H1 (cell line): ENCODE results near the gene CD48. TPM values are rescaled to one million over a fixed set of nuclear protein-coding genes. Genes with fewer than 3 reads are reported as not detected.
A peak's percentile ranks its signal among the peaks of the same experiment; 100 is the strongest.

ENCODE experiments used
- MAX ChIP-seq: IDR thresholded peaks from 2 replicates; pipeline ENCODE4 v1.6.1; 2012; ENCODE audit warnings: inconsistent platforms
- POLR2A ChIP-seq, 2 experiments: IDR thresholded peaks; 1 replicate in 1 of 2; 2 replicates in 1 of 2; pipeline ENCODE4 v1.6.1; 2011; ENCODE audit warnings: low read depth in 2 of 2, low read length in 2 of 2, mild to moderate bottlenecking in 2 of 2; ENCODE audit errors: control extremely low read depth in 1 of 2
- RAD21 ChIP-seq, 2 experiments: IDR thresholded peaks in 1 of 2; conservative IDR thresholded peaks in 1 of 2; 2 replicates each; pipeline ENCODE4 v1.6.1; 2011; ENCODE audit warnings: low read depth in 2 of 2, low read length in 2 of 2, improper control_type of control experiment in 1 of 2, inconsistent platforms in 1 of 2, mild to moderate bottlenecking in 1 of 2, moderate library complexity in 1 of 2
- SIN3A ChIP-seq, 2 experiments: IDR thresholded peaks in 1 of 2; conservative IDR thresholded peaks in 1 of 2; 2 replicates each; pipeline ENCODE4 v1.6.1; 2011 to 2012; ENCODE audit warnings: low read length in 2 of 2, improper control_type of control experiment in 1 of 2, low read depth in 1 of 2, mild to moderate bottlenecking in 1 of 2
- YY1 ChIP-seq: IDR thresholded peaks from 2 replicates; pipeline ENCODE4 v1.6.1; 2011; ENCODE audit warnings: low read depth, mild to moderate bottlenecking, low read length
- polyA plus RNA-seq, 7 experiments: library from polyadenylated mRNA; depleted of rRNA in 3 of 7; stranded (reverse) in 5 of 7; unstranded in 2 of 7; fragments of >200 nt in 5 of 7; fragments of 200-250 nt in 2 of 7; gene quantifications; 1 replicate in 5 of 7; 2 replicates in 1 of 7; 4 replicates in 1 of 7; pipeline versions ENCODE4 v1.2.1 to v1.2.3, GENCODE V29; 2011 to 2013; ENCODE audit warnings: missing spikeins in 2 of 7, mixed read lengths in 2 of 7
- total RNA-seq: library from RNA; stranded (reverse); fragmentation: NEBNext Ultra II Directional; extraction: Animal tissue kit (Norgen Biotek cat#: 25700); gene quantifications from 2 replicates; pipeline ENCODE4 v1.2.1, GENCODE V29; 2021
- TF ChIP-seq, protein P1 (sequence below): fragments of 300-600 bp; sonication (generic); IDR thresholded peaks from 2 replicates; pipeline ENCODE4 v1.7.1; 2012; ENCODE audit warnings: low read length, moderate library complexity, mild to moderate bottlenecking, inconsistent platforms; ENCODE audit not compliant: insufficient replicate concordance

The CD48 gene
- total and polyA plus RNA-seq, 2 of the 8 experiments (the other 6 are each of a cell fraction or from before 2014, with no cell fraction given), result 0.08 TPM; not detected in 1

DNA sequence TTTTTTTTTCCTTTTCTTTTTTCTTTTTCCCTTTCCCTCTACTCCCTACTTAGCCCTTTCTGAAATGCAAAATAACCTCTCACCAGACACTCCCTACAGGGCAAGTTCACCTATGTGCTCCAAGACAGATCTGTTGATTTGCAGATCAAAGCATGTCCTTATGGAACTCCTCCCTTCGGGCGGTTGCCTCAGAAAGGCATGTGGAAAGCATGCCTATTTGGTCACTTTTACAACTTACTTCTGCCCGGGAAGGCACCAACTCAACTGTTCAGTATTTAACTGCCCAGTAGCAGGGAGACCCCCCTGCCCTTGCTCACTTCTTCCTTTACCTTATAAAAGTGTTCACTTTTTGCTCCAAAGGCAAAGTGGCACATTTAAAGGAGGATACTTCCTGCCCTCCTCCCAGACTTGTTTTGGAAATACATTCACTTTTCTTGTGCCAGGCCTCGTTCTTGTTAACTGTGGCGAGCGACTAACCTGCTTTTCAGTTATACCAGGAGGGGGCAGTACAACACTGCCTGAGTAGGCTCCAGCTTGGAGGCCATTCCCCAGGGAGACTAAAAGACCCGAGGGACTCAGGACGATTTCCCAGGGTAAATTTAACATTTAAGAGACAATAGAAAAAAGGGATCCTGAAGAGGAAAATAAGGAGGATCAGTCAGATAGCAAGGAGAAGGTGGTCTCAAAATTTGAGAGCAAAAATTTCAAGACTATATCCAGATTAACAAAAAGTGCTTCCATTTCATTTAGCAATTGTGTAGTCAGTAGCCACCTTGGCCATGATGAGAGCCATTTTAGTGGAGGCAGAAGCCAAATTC, 15.1 kb upstream of the CD48 start (continued):
- TF ChIP-seq, protein P1, sequence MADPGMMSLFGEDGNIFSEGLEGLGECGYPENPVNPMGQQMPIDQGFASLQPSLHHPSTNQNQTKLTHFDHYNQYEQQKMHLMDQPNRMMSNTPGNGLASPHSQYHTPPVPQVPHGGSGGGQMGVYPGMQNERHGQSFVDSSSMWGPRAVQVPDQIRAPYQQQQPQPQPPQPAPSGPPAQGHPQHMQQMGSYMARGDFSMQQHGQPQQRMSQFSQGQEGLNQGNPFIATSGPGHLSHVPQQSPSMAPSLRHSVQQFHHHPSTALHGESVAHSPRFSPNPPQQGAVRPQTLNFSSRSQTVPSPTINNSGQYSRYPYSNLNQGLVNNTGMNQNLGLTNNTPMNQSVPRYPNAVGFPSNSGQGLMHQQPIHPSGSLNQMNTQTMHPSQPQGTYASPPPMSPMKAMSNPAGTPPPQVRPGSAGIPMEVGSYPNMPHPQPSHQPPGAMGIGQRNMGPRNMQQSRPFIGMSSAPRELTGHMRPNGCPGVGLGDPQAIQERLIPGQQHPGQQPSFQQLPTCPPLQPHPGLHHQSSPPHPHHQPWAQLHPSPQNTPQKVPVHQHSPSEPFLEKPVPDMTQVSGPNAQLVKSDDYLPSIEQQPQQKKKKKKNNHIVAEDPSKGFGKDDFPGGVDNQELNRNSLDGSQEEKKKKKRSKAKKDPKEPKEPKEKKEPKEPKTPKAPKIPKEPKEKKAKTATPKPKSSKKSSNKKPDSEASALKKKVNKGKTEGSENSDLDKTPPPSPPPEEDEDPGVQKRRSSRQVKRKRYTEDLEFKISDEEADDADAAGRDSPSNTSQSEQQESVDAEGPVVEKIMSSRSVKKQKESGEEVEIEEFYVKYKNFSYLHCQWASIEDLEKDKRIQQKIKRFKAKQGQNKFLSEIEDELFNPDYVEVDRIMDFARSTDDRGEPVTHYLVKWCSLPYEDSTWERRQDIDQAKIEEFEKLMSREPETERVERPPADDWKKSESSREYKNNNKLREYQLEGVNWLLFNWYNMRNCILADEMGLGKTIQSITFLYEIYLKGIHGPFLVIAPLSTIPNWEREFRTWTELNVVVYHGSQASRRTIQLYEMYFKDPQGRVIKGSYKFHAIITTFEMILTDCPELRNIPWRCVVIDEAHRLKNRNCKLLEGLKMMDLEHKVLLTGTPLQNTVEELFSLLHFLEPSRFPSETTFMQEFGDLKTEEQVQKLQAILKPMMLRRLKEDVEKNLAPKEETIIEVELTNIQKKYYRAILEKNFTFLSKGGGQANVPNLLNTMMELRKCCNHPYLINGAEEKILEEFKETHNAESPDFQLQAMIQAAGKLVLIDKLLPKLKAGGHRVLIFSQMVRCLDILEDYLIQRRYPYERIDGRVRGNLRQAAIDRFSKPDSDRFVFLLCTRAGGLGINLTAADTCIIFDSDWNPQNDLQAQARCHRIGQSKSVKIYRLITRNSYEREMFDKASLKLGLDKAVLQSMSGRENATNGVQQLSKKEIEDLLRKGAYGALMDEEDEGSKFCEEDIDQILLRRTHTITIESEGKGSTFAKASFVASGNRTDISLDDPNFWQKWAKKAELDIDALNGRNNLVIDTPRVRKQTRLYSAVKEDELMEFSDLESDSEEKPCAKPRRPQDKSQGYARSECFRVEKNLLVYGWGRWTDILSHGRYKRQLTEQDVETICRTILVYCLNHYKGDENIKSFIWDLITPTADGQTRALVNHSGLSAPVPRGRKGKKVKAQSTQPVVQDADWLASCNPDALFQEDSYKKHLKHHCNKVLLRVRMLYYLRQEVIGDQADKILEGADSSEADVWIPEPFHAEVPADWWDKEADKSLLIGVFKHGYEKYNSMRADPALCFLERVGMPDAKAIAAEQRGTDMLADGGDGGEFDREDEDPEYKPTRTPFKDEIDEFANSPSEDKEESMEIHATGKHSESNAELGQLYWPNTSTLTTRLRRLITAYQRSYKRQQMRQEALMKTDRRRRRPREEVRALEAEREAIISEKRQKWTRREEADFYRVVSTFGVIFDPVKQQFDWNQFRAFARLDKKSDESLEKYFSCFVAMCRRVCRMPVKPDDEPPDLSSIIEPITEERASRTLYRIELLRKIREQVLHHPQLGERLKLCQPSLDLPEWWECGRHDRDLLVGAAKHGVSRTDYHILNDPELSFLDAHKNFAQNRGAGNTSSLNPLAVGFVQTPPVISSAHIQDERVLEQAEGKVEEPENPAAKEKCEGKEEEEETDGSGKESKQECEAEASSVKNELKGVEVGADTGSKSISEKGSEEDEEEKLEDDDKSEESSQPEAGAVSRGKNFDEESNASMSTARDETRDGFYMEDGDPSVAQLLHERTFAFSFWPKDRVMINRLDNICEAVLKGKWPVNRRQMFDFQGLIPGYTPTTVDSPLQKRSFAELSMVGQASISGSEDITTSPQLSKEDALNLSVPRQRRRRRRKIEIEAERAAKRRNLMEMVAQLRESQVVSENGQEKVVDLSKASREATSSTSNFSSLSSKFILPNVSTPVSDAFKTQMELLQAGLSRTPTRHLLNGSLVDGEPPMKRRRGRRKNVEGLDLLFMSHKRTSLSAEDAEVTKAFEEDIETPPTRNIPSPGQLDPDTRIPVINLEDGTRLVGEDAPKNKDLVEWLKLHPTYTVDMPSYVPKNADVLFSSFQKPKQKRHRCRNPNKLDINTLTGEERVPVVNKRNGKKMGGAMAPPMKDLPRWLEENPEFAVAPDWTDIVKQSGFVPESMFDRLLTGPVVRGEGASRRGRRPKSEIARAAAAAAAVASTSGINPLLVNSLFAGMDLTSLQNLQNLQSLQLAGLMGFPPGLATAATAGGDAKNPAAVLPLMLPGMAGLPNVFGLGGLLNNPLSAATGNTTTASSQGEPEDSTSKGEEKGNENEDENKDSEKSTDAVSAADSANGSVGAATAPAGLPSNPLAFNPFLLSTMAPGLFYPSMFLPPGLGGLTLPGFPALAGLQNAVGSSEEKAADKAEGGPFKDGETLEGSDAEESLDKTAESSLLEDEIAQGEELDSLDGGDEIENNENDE, result peak; percentile 28
- TF ChIP-seq POLR2A (IDR thresholded peaks at IDR 0.05; ENCODE audit: control extremely low read depth in 1 of 2, low read depth in 2 of 2, low read length in 2 of 2), result no peak
- TF ChIP-seq YY1, result peak; percentile 90
- no peak for TF ChIP-seq SIN3A (conservative IDR thresholded peaks at IDR 0.05 in 1 of 2, IDR thresholded peaks at IDR 0.05 in 1 of 2; ENCODE audit: low read depth in 1 of 2, low read length in 2 of 2)
- TF ChIP-seq MAX, result peak; percentile 68
- TF ChIP-seq RAD21 (IDR thresholded peaks at IDR 0.05 in 1 of 2, conservative IDR thresholded peaks at IDR 0.05 in 1 of 2; ENCODE audit: low read depth in 2 of 2, low read length in 2 of 2), result peak; percentile 95 to 96
- TF ChIP-seq, all 59 proteins: peak for 6
